Fibroblast of skin of right quadriceps (primary cell): ENCODE data around the gene SPAAR.

Experiments
- DNase-seq: peaks from one replicate; pipeline ENCODE4 v3.0.0-alpha.2; 2013

SPAAR gene

DNA sequence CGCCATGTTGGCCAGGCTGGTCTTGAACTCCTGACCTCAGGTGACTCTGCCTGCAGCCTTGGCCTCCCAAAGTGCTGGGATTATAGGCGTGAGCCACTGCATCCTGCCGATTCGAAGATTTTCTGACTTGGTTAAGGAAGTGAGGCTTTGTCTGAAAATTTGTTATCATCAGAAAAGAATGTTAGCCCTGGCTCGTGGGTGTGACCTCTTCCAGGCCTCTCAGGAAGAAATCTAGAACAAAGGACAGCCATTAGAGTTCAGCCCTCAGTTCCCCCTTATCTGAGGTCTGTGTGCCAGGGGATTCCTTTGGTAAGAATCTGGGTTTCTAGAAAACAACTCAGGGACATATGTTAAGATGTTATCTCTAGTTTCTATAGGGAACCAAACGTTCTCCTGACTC lies 42.4 kb downstream of the SPAAR start:
- DNase-seq = peak; percentile 52

DNA sequence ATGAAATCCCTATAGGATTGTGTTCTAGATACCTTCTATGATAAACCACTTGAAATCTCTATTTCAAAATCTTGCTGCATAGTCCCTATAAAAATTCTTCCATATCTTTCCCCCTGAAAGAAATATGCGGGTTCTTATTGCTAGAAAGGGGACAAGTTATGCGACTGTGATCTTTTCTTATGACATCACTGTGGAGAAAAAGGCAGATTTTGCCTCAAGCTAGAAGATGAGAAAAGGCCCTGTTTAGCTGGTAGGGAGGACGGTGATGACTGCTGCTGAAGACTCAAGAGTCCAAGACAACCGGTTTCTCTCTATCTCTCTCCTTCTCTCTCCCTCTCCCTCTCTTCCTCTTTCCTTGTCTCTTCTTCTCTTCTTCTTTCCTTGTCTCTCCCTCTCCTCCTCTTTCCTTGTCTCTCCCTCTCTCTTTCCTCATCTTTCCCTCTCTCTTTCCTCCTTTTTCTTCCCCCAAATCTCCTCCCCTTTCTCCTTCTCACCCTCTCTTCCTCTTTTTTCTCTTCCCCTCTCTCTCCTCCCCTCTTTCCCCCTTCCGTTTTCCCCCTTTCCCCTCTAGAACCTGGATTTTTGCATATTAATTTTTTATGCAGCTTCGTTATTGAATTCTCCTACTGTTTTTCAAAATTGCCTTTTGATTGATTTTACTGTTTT lies 43.4 kb downstream of the SPAAR start:
- no peak for DNase-seq

DNA sequence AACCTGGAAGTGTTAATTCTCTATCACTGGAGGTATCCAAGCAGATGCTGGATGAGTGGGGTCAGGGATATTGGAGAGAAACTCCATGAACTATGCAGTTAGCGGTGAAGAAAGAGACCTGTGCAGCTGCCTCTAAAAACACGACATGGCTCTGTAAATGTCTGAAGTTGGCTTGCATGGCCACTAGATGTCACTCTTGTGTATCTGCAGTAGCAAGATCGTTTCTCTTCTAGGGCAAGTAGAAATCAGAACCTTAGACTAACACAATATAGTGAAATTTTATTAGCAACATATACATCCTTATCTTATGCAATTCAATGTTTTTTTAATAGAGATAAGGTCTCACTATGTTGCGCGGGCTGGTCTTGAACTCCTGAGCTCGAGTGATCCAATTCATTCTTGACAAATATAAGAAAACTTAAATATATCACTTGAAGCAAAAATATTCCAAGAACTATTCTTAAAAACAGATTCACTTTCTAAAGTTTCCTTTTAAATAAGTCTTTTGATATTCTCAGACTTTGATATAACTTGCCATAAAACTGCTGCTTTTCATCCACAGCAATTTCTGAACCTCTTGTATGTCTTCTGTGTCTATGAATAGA lies 45.8 kb downstream of the SPAAR start:
- DNase-seq = peak; percentile 74

DNA sequence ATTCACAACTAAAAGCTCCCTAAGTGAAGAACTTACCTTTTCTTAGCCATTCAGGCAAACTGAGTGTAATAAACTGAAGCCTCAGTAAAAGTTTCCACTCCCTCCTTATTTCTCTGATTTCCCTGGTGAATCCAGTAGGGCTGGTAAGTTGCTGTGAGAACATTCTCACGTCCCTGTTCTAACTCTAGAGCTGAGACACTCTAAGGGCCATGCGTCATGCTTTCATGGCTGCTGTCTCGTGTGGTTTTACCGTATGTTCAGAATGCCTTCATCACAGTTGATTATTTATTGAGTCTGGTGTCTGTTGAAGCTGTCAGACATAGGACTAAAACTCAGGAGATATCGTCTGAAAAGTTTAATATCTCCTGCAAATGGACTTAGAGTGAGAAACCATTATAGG lies 47.4 kb downstream of the SPAAR start:
- DNase-seq = peak; percentile 61

DNA sequence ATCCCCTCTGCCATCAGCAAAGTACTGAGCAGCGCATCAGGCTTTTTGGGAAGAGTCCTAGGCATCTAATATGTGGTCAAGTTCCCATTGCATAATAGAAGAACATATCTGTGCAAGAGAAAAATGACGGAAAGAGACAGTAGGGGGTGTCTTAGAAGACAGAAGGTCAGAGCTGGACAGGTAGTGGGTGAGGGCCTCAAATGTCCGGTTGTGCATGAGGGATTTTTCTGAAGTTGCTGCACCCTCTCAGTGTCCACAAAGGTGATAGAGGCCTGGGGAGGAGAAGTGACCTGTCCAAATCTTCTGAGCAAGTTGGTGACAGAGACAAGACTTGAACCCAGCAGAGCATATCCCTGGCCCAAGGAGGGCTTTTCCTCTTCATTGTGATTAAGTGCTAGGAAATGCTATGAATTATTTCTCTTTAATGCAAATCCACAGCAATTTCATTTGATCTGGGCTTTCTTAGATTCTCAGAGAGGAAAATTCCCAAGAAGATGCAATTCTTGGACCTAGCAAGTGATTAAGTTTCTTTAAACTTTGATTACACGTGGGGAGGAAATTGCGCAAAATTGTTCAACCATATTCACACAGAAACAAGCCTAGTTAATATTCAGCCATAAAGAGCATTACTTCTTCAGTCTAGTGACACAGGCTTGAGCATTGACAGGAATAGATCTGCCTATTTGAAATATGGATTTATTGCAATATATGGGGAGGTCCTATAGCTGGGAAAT lies 49.0 kb downstream of the SPAAR start, which contains the start of gene OR2S2:
Gene OR2S2 (minus strand): TSS at position 51 of the 734 bp plus-strand sequence. CDS start 56 bp downstream, outside the sequence.
- no peak for DNase-seq

DNA sequence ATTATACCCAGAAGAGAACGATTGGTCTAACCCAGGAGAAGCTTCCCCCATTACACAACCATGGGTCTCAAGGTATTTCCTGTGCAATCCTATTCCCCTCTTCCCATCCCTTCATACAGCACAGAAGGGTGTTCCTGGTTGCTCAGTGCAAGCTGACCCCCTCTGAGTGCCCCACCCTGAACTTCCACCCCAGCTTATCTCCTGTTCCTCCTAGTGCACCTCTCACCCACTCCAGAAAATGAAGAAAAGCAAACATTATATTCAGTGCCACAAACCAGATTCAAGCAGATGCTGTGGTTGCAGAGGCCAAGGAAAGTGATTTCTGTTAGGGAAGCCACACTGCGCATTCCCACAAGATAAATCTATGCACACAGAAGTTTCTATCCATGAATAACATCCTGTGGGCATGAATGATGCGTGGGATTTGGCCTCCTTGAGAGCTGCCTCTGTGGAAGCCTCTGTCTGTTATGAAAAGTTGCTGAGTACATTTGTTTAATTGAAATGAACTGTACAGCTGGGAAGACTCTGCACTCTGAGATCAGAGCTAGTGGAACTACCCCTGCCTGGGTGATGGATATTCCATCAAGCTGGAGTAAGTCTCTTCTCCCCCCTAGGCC lies 50.9 kb downstream of the SPAAR start:
- DNase-seq = peak; percentile 49
